ENCODE results near the gene PORCN.

GRCh38 chrX:48488034-48488433 lies 20.8 kb upstream of the PORCN start:
- no peak for TF ChIP-seq CTCF (IDR thresholded peaks at IDR 0.05)
- no peak for TF ChIP-seq POLR2A (IDR thresholded peaks at IDR 0.05; ENCODE audit: low read depth)
- TF ChIP-seq POLR2AphosphoS5 (IDR thresholded peaks at IDR 0.05) = no peak
- no peak for TF ChIP-seq EP300 (IDR thresholded peaks at IDR 0.05)
